CD4-positive, alpha-beta T cell (primary cell): Measurements from ENCODE around the gene KRTAP10-1. TPM values are rescaled to one million over a fixed set of nuclear protein-coding genes. Genes with fewer than 3 reads are reported as not detected.

Experiments
- ATAC-seq: fragments of 200-7000 bp; cut with Tn5 transposase; one replicate; pipeline ENCODE4 v1.10.0; 2022; ENCODE audit warnings: mild to moderate bottlenecking; ENCODE audit not compliant: poor library complexity
- CTCF ChIA-PET: fragments of 350-600 bp; sonication (Branson Sonifier 250); formaldehyde crosslinking; loops from one replicate; lab custom pipeline; 2021; ENCODE audit warnings: antibody characterized with exemption, inconsistent platforms; lab: Charles Lee
- POLR2A ChIA-PET: fragments of 350-600 bp; sonication (Branson Sonifier 250); formaldehyde crosslinking; loops from one replicate; lab custom pipeline; 2021; ENCODE audit warnings: antibody characterized with exemption, inconsistent platforms; lab: Charles Lee
- DNase-seq, 14 experiments: peaks; one replicate each; pipeline ENCODE4 v3.0.0-alpha.2; 2013 to 2020; ENCODE audit warnings: mixed read lengths in 2 of 14
- H3K27ac ChIP-seq, 2 donors: one replicate each; pipeline versions ENCODE4 v1.5.1 to v1.7.0; 2013; ENCODE audit warnings: low read length in 2 of 2, low read depth in 1 of 2, mild to moderate bottlenecking in 1 of 2
- H3K27me3 ChIP-seq, 2 experiments: 1 replicate in 1 of 2; 2 replicates in 1 of 2; pipeline versions ENCODE4 v1.6.1 to v1.7.0; 2013; ENCODE audit warnings: low read length in 2 of 2, control low read depth in 1 of 2, mild to moderate bottlenecking in 1 of 2, moderate library complexity in 1 of 2; ENCODE audit not compliant: insufficient read depth in 2 of 2, control insufficient read depth in 1 of 2
- H3K36me3 ChIP-seq: one replicate; pipeline ENCODE4 v1.6.1; 2013; ENCODE audit warnings: low read length, control low read depth; ENCODE audit not compliant: insufficient read depth
- H3K4me1 ChIP-seq: one replicate; pipeline ENCODE4 v1.6.1; 2013; ENCODE audit warnings: low read length, control low read depth; ENCODE audit not compliant: insufficient read depth
- H3K4me3 ChIP-seq: one replicate; pipeline ENCODE4 v1.5.1; 2013; ENCODE audit warnings: mild to moderate bottlenecking, low read length, moderate library complexity
- H3K9me3 ChIP-seq, 2 experiments: 1 replicate in 1 of 2; 2 replicates in 1 of 2; pipeline versions ENCODE4 v1.6.1 to v1.7.0; 2013; ENCODE audit warnings: low read length in 2 of 2, mild to moderate bottlenecking in 2 of 2, control low read depth in 1 of 2, moderate library complexity in 1 of 2; ENCODE audit not compliant: control insufficient read depth in 1 of 2, insufficient read depth in 1 of 2
- H3K27ac Mint-ChIP-seq: one replicate; pipeline ENCODE4 v1.8.0; 2020; ENCODE audit warnings: mixed read lengths
- H3K27me3 Mint-ChIP-seq: one replicate; pipeline ENCODE4 v1.8.0; 2021; ENCODE audit warnings: mixed read lengths
- H3K36me3 Mint-ChIP-seq: one replicate; pipeline ENCODE4 v1.8.0; 2021; ENCODE audit warnings: low read depth, mixed read lengths
- H3K4me1 Mint-ChIP-seq: one replicate; pipeline ENCODE4 v1.8.0; 2021; ENCODE audit warnings: low read depth, mixed read lengths
- H3K4me3 Mint-ChIP-seq: one replicate; pipeline ENCODE4 v1.8.0; 2020; ENCODE audit warnings: mild to moderate bottlenecking, mixed read lengths
- H3K9me3 Mint-ChIP-seq: one replicate; pipeline ENCODE4 v1.8.0; 2020; ENCODE audit warnings: mixed read lengths
- intact Hi-C, 2 experiments: fragments of 100-400 bp; cut with DNase I in 1 of 2; cut with micrococcal nuclease in 1 of 2; formaldehyde crosslinking; loops; one replicate each; pipeline versions ENCODE4 v1.15.1 to v1.9.0; 2023 to 2025; cut with DNase I, micrococcal nuclease
- total RNA-seq, 174 experiments: library from RNA in 2 of 174; stranded (reverse) in 2 of 174; gene quantifications; one replicate each; pipeline ENCODE4 v1.2.3 and lab custom pipeline; 2021 to 2026
- TF ChIP-seq, protein P1 (sequence below): fragments of 200-600 bp; IDR thresholded peaks from one replicate; pipeline ENCODE4 v1.8.0; 2022; ENCODE audit warnings: antibody characterized with exemption, mild to moderate bottlenecking

Gene KRTAP10-1
- total RNA-seq, 2 experiments from 2014 or later = not detected

DNA sequence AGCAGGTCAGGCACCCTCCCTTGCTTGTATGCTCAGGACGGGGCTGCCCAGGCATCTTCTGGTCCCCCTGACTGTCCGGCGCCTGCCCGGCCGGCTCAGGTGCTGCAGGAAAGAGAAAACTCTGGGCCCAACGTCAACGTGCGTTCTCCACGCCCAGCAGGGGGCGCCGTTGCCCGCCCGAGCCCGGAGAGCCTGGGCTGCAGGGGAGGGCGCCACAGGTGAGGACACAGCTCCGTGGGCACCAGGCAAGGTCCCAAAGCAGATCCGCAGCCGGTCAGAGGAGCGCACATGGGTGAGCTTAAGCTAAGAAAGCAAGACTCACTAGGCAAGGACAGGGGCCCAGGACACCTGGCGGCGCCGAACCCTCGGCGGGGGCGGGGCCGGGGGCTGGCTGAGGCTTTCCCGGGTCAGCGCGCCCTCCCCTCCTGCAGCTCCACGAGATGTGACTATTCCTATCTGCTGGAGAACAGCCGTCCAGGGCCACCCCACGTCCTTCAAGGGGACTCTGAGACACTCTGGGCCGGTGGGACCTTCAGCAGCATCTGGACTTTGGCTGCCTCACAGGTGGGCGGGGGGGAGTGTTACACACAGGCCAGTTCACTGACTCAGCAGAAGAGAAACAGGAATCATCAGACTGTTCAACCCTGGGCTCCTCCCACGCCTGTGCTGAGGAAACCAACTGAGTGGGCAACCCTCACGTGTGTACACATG, 29.3 kb downstream of the KRTAP10-1 start:
- intact Hi-C loops = loop anchor here (1.0 to 5.0 kb wide), 5 partner anchors 232 to 427 kb away; no protein-coding TSS in a partner anchor
- Mint-ChIP-seq H3K27ac (no peak overlapping the region), H3K4me3 (peak overlapping the region; percentile 42), H3K9me3 (no peaks in the 10 kb centered on the region), H3K36me3 (no peaks in the 10 kb centered on the region), H3K4me1 (no peaks in the 10 kb centered on the region), H3K27me3 (no peaks in the 10 kb centered on the region)
- Histone ChIP-seq H3K4me3 (peak overlapping the region; percentile 41), H3K36me3 (no peaks in the 10 kb centered on the region), H3K9me3 (no peaks in the 10 kb centered on the region), H3K27me3 (no peaks in the 10 kb centered on the region), H3K4me1 (peaks cover 12% of the 10 kb centered on the region), H3K27ac (no peak overlapping the region)
- ChIA-PET CTCF (interaction anchor here (0.6 to 3.3 kb wide), 7 partner anchors 220 to 364 kb away, joined by 3 to 41 read pairs (median 4); no protein-coding TSS in a partner anchor), POLR2A (interaction anchor here (0.6 to 1.9 kb wide), 6 partner anchors 108 to 417 kb away, joined by 3 to 14 read pairs (median 5); partner anchors contain the start of gene KRTAP12-3)
- ATAC-seq = peak; percentile 96
- peak; percentile 68 to 91 (median 82) for DNase-seq
- TF ChIP-seq, protein P1, sequence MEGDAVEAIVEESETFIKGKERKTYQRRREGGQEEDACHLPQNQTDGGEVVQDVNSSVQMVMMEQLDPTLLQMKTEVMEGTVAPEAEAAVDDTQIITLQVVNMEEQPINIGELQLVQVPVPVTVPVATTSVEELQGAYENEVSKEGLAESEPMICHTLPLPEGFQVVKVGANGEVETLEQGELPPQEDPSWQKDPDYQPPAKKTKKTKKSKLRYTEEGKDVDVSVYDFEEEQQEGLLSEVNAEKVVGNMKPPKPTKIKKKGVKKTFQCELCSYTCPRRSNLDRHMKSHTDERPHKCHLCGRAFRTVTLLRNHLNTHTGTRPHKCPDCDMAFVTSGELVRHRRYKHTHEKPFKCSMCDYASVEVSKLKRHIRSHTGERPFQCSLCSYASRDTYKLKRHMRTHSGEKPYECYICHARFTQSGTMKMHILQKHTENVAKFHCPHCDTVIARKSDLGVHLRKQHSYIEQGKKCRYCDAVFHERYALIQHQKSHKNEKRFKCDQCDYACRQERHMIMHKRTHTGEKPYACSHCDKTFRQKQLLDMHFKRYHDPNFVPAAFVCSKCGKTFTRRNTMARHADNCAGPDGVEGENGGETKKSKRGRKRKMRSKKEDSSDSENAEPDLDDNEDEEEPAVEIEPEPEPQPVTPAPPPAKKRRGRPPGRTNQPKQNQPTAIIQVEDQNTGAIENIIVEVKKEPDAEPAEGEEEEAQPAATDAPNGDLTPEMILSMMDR = peak; percentile 96

GRCh38 chr21:44510109-44510507, 29.9 kb downstream of the KRTAP10-1 start:
- H3K27ac ChIP-seq = no peak overlapping the region
- DNase-seq (no peak), ATAC-seq (peak; percentile 18)
- POLR2A ChIA-PET = interaction anchor here (0.6 to 1.9 kb wide), 6 partner anchors 109 to 417 kb away, joined by 3 to 14 read pairs (median 5); partner anchors contain the start of gene KRTAP12-3
- no peaks in the 10 kb centered on the region for H3K27me3 ChIP-seq
- H3K9me3 Mint-ChIP-seq = no peaks in the 10 kb centered on the region
- intact Hi-C loops = loop anchor here (1.0 to 5.0 kb wide), 5 partner anchors 232 to 427 kb away; no protein-coding TSS in a partner anchor
- CTCF ChIA-PET = interaction anchor here (1.0 to 3.3 kb wide), 4 partner anchors 220 to 365 kb away, joined by 4 to 41 read pairs (median 16); no protein-coding TSS in a partner anchor
- no peak overlapping the region for H3K4me3 Mint-ChIP-seq
- H3K9me3 ChIP-seq = no peaks in the 10 kb centered on the region
- TF ChIP-seq, protein P1 = no peak
- no peaks in the 10 kb centered on the region for H3K4me1 Mint-ChIP-seq
- H3K4me3 ChIP-seq = peak overlapping the region; percentile 41
- no peaks in the 10 kb centered on the region for H3K36me3 Mint-ChIP-seq
- H3K27ac Mint-ChIP-seq = no peak overlapping the region
- no peaks in the 10 kb centered on the region for H3K27me3 Mint-ChIP-seq
- no peaks in the 10 kb centered on the region for H3K36me3 ChIP-seq
- peaks cover 12% of the 10 kb centered on the region for H3K4me1 ChIP-seq

- Mint-ChIP-seq H3K9me3 (no peaks in the 10 kb centered on the region), H3K4me3 (no peak overlapping the region), H3K27me3 (no peaks in the 10 kb centered on the region), H3K36me3 (no peaks in the 10 kb centered on the region), H3K4me1 (no peaks in the 10 kb centered on the region), H3K27ac (no peak overlapping the region)
- CTCF ChIA-PET = interaction anchor here (1.0 to 3.3 kb wide), 3 partner anchors 221 to 284 kb away, joined by 4 to 41 read pairs (median 24); no protein-coding TSS in a partner anchor
- Histone ChIP-seq H3K4me1 (peaks cover 12% of the 10 kb centered on the region), H3K27me3 (no peaks in the 10 kb centered on the region), H3K36me3 (no peaks in the 10 kb centered on the region), H3K4me3 (no peak overlapping the region), H3K27ac (no peak overlapping the region), H3K9me3 (no peaks in the 10 kb centered on the region)
- DNase-seq (no peak), ATAC-seq (no peak)
- POLR2A ChIA-PET = interaction anchor here (1.4 to 1.9 kb wide), 2 partner anchors 233 to 284 kb away, joined by 5 to 14 read pairs; no protein-coding TSS in a partner anchor
- TF ChIP-seq, protein P1 = no peak
- intact Hi-C loops = loop anchor here in 1 of 2 experiments (10.0 kb wide), 1 partner anchor 615 kb away; no protein-coding TSS in a partner anchor
Observed at GRCh38 chr21:44509539-44509938, 30.5 kb downstream of the KRTAP10-1 start.
